SK-N-MC (cell line): ENCODE results near the gene MSL3B.

Experiments used
- EZH2 ChIP-seq: fragments of 200-600 bp; sonication (generic); IDR thresholded peaks from one replicate; pipeline ENCODE4 v1.6.1; 2017; ENCODE audit warnings: antibody characterized with exemption
- FOXP2 ChIP-seq: optimal IDR thresholded peaks from 2 replicates; pipeline ENCODE3; 2011; ENCODE audit warnings: mild to moderate bottlenecking, moderate library complexity; ENCODE audit not compliant: insufficient read depth; ENCODE audit errors: extremely low read length, control extremely low read depth
- POLR2AphosphoS5 ChIP-seq: IDR thresholded peaks from 2 replicates; pipeline ENCODE4 v1.6.1; 2012; ENCODE audit warnings: mild to moderate bottlenecking, low read depth, low read length, borderline replicate concordance

DNA sequence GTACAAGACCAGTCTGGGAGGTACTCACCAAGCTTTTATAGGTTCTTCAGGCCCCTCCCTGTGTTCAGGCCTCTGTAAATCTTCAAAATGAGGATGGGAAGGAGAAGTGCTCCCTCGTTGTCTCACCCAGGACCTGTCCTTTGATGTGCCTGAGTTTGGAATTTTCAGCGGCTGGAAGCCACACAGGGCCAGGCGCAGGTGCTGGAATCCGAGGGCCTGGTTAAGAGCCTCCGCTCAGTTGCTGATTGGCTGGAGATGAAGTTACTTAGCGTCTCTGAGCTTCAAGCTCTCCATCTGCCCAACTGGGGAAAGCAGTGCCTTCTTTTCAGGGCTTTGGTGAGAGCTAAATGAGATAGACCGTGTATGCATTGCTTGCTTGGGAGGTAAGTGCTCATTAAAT, 43.8 kb downstream of the MSL3B start:
- TF ChIP-seq POLR2AphosphoS5 (no peak), EZH2 (no peak), FOXP2 (no peak)
